Measurements from ENCODE around the gene GPHN. TPM values are rescaled to one million over a fixed set of nuclear protein-coding genes. Genes with fewer than 3 reads are reported as not detected.
"Not testable (repeated sequence)": the region's sequence is repeated elsewhere in the genome, so short reads cannot be mapped to it uniquely, and the experiment has no call there.

GPHN gene
- total RNA-seq, 1 experiment from 2014 or later = 18.1 TPM

DNA sequence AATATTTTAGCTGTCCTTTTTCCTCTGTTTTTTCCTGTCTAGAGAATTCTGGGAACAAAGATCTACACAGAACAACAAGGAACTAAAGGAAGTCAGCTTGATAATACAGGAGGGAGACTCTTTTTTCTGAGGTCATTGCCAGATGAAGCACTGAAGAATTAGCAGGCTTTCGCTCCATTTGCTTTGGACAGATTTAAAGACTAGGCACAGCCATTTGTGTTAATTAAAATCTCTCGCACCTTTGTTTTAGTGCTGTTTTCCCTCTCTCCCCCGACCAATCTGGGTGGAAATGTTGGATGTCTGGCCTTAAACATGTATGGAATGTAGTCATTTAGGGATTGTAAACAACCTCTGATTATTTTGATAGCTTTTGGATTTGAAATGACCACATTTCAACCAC lies 9.6 kb upstream of the GPHN start:
- DNase-seq (ENCODE audit: low spot score) (no peak), ATAC-seq (no peak)
- H3K27ac Mint-ChIP-seq = no peak overlapping the region
- H3K9me3 Mint-ChIP-seq = 0 out of 2 replicates have a peak, but pooled peaks cover 3% of the 10 kb centered on the region
- no peak for TF ChIP-seq FOXJ3 (CRISPR knock-in tag; IDR thresholded peaks at IDR 0.05; ENCODE audit: borderline replicate concordance)
- TF ChIP-seq, protein P1, sequence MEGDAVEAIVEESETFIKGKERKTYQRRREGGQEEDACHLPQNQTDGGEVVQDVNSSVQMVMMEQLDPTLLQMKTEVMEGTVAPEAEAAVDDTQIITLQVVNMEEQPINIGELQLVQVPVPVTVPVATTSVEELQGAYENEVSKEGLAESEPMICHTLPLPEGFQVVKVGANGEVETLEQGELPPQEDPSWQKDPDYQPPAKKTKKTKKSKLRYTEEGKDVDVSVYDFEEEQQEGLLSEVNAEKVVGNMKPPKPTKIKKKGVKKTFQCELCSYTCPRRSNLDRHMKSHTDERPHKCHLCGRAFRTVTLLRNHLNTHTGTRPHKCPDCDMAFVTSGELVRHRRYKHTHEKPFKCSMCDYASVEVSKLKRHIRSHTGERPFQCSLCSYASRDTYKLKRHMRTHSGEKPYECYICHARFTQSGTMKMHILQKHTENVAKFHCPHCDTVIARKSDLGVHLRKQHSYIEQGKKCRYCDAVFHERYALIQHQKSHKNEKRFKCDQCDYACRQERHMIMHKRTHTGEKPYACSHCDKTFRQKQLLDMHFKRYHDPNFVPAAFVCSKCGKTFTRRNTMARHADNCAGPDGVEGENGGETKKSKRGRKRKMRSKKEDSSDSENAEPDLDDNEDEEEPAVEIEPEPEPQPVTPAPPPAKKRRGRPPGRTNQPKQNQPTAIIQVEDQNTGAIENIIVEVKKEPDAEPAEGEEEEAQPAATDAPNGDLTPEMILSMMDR (IDR thresholded peaks at IDR 0.05) = no peak
- no peak for TF ChIP-seq NR3C1 (CRISPR knock-in tag; conservative IDR thresholded peaks at IDR 0.05; ENCODE audit: low read depth)
- no peak for TF ChIP-seq ZNF396 (CRISPR knock-in tag; IDR thresholded peaks at IDR 0.05; ENCODE audit: borderline replicate concordance)
- TF ChIP-seq, protein P2, sequence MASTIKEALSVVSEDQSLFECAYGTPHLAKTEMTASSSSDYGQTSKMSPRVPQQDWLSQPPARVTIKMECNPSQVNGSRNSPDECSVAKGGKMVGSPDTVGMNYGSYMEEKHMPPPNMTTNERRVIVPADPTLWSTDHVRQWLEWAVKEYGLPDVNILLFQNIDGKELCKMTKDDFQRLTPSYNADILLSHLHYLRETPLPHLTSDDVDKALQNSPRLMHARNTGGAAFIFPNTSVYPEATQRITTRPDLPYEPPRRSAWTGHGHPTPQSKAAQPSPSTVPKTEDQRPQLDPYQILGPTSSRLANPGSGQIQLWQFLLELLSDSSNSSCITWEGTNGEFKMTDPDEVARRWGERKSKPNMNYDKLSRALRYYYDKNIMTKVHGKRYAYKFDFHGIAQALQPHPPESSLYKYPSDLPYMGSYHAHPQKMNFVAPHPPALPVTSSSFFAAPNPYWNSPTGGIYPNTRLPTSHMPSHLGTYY (CRISPR knock-in tag; IDR thresholded peaks at IDR 0.05) = no peak
- no peak for TF ChIP-seq ETV6 (CRISPR knock-in tag; IDR thresholded peaks at IDR 0.05)
- TF ChIP-seq MXD4 (CRISPR knock-in tag; IDR thresholded peaks at IDR 0.05; ENCODE audit: borderline replicate concordance) = no peak
- TF ChIP-seq STAT6 (CRISPR knock-in tag; conservative IDR thresholded peaks at IDR 0.05; ENCODE audit: low read depth) = no peak
- no peak for TF ChIP-seq SMAD4 (CRISPR knock-in tag; IDR thresholded peaks at IDR 0.05)
- TF ChIP-seq, protein P3, sequence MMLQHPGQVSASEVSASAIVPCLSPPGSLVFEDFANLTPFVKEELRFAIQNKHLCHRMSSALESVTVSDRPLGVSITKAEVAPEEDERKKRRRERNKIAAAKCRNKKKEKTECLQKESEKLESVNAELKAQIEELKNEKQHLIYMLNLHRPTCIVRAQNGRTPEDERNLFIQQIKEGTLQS (CRISPR knock-in tag; conservative IDR thresholded peaks at IDR 0.05) = no peak
- CTCF ChIA-PET = interaction anchor here (0.8 to 1.5 kb wide), 2 partner anchors 10 to 139 kb away, joined by 4 to 5 read pairs; partner anchors contain the start of gene GPHN
- H3K27me3 Mint-ChIP-seq (ENCODE audit: low read depth) = no peaks in the 10 kb centered on the region
- no peak overlapping the region for H3K4me3 Mint-ChIP-seq
- H3K36me3 Mint-ChIP-seq = no peaks in the 10 kb centered on the region
- peaks cover 6% of the 10 kb centered on the region; the same call in 1 of the 2 replicates for H3K4me1 Mint-ChIP-seq
- POLR2A ChIA-PET = interaction anchor here (1.3 kb wide), 1 partner anchor 8 kb away, joined by 4 read pairs; no protein-coding TSS in a partner anchor

DNA sequence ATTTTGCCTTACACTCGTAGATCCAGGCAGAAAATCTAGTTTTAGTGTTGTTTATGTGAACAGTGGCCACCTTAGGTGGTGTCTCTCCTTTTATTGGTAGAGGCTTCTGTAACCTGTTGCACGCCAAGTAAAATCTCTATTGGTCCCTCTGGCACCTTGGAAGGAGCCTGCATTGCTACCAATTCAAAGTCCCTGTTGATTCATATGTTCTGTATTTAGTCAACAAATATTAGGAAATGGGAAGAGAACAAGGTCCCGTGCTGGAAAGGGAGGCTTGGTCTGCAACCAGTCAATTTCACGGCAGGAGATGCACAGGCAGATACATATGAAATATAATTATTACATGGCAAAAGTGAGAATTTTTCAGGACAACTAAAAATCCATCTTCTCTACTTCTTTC lies 6.4 kb upstream of the GPHN start:
- POLR2A ChIA-PET = no interaction called here
- Mint-ChIP-seq H3K4me1 (no peaks in the 10 kb centered on the region; the same call in 1 of the 2 replicates), H3K9me3 (0 out of 2 replicates have a peak, but pooled peaks cover 3% of the 10 kb centered on the region), H3K36me3 (no peaks in the 10 kb centered on the region), H3K27me3 (ENCODE audit: low read depth) (no peaks in the 10 kb centered on the region), H3K4me3 (no peak overlapping the region), H3K27ac (no peak overlapping the region)
- no peak for TF ChIP-seq ZNF416 (CRISPR knock-in tag; IDR thresholded peaks at IDR 0.05)
- TF ChIP-seq, protein P4, sequence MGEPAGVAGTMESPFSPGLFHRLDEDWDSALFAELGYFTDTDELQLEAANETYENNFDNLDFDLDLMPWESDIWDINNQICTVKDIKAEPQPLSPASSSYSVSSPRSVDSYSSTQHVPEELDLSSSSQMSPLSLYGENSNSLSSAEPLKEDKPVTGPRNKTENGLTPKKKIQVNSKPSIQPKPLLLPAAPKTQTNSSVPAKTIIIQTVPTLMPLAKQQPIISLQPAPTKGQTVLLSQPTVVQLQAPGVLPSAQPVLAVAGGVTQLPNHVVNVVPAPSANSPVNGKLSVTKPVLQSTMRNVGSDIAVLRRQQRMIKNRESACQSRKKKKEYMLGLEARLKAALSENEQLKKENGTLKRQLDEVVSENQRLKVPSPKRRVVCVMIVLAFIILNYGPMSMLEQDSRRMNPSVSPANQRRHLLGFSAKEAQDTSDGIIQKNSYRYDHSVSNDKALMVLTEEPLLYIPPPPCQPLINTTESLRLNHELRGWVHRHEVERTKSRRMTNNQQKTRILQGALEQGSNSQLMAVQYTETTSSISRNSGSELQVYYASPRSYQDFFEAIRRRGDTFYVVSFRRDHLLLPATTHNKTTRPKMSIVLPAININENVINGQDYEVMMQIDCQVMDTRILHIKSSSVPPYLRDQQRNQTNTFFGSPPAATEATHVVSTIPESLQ (CRISPR knock-in tag; IDR thresholded peaks at IDR 0.05) = no peak
- TF ChIP-seq, protein P5, sequence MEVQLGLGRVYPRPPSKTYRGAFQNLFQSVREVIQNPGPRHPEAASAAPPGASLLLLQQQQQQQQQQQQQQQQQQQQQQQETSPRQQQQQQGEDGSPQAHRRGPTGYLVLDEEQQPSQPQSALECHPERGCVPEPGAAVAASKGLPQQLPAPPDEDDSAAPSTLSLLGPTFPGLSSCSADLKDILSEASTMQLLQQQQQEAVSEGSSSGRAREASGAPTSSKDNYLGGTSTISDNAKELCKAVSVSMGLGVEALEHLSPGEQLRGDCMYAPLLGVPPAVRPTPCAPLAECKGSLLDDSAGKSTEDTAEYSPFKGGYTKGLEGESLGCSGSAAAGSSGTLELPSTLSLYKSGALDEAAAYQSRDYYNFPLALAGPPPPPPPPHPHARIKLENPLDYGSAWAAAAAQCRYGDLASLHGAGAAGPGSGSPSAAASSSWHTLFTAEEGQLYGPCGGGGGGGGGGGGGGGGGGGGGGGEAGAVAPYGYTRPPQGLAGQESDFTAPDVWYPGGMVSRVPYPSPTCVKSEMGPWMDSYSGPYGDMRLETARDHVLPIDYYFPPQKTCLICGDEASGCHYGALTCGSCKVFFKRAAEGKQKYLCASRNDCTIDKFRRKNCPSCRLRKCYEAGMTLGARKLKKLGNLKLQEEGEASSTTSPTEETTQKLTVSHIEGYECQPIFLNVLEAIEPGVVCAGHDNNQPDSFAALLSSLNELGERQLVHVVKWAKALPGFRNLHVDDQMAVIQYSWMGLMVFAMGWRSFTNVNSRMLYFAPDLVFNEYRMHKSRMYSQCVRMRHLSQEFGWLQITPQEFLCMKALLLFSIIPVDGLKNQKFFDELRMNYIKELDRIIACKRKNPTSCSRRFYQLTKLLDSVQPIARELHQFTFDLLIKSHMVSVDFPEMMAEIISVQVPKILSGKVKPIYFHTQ (CRISPR knock-in tag; IDR thresholded peaks at IDR 0.05) = no peak
- no peak for TF ChIP-seq ZNF317 (CRISPR knock-in tag; IDR thresholded peaks at IDR 0.05; ENCODE audit: borderline replicate concordance, low read depth)
- TF ChIP-seq TEAD1 (CRISPR knock-in tag; IDR thresholded peaks at IDR 0.05) = no peak
- DNase-seq (ENCODE audit: low spot score) (no peak), ATAC-seq (no peak)
- CTCF ChIA-PET = no interaction called here

DNA sequence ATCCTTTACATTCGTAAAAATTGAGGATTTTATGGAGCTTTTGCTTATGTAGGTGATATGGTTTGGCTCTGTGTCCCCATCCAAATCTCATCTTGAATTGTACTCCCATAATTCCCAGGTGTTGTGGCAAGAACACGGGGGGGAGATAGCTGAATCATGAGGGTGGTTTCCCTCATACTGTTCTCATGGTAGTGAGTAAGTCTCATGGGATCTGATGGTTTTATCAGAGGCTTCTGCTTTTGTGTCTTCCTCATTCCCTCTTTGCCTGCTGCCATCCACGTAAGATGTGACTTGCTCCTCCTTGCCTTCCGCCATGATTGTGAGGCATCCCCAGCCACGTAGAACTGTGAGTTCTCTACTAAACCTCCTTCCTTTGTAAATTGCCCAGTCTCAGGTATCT lies 5.1 kb upstream of the GPHN start:
- ATAC-seq; H3K27ac Mint-ChIP-seq; H3K4me3 Mint-ChIP-seq; CTCF ChIA-PET; H3K36me3 Mint-ChIP-seq; POLR2A ChIA-PET; DNase-seq (ENCODE audit: low spot score); H3K9me3 Mint-ChIP-seq; H3K27me3 Mint-ChIP-seq (ENCODE audit: low read depth); H3K4me1 Mint-ChIP-seq: not testable (repeated sequence)
